ENCODE results near the gene CXCR6.

CXCR6 gene

DNA sequence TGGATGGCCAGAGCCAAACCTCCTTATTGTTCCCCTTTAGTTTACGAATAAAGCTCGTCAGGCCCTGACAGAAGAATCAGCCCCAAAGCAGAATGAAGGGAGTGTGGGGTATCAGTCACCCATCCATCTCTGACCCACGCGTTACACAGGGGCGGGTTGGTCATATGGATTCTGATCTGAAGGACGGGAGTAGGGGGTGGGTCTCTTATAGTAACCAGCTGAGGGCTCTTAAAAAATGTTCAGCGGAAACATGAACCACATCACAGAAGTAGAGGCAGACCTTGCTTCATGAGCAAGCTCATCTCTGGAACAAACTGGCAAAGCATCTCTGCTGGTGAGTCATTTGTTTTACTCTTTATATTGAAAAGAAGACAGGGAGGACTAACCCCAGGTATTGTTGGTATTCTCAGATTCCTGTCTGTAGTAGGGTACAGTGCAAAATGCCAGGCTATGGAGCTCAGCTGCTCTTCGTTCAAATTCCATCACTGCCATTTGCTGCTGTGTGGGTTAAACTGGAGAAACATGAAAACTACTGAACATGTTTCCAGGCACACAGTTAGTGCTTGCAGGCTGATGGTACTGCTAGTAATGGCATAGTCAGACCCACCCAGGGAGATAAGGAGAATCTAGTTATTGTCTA, at the start of gene CXCR6:
CXCR6 (plus strand) TSS at position 258 of the 640 bp plus-strand sequence. CDS start 3,018 bp downstream, outside the sequence.
- no peak for DNase-seq

- no peak for DNase-seq
Measured at GRCh38 chr3:45894015-45894414, 49.2 kb upstream of the CXCR6 start.

DNA sequence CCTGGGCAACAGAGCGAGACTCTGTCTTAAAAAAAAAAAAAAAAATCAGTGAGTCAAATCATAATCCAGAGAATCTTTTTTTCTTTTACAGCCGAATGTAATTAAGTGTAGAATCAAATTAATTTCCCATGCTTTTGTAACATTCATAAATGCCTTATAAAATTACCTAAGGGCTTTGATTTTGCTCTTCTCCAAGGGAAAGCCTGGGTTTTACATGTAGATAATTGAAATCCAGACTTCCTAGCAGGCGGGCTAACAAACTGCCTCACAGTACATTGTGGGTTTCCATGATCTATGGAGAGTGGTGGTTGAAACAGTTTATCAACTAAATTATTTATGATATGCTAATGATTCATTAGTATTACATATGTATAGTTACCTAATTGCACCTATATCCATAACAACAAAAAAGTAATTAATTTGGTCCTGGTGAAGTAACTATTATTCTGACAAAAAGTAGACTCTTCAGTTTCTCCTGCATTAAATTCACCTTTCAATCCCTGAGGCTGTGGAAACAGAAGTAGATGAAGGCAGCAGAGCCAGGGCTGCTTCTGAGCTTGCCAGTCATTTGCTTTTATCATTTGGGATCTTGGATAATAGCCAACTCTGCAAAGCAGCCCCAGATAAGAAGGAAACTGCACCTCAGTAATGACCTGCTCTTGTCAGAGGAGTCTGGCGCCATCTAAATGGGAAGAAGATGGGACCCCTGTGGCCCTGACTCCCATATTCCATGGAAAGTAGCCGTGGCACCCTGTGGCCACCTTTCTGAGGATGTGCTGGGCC, 47.4 kb upstream of the CXCR6 start:
- DNase-seq = no peak

- DNase-seq = no peak
Measured at GRCh38 chr3:45896956-45897355, 46.3 kb upstream of the CXCR6 start.

GRCh38 chr3:45904931-45905330, 38.3 kb upstream of the CXCR6 start:
- DNase-seq = no peak

DNA sequence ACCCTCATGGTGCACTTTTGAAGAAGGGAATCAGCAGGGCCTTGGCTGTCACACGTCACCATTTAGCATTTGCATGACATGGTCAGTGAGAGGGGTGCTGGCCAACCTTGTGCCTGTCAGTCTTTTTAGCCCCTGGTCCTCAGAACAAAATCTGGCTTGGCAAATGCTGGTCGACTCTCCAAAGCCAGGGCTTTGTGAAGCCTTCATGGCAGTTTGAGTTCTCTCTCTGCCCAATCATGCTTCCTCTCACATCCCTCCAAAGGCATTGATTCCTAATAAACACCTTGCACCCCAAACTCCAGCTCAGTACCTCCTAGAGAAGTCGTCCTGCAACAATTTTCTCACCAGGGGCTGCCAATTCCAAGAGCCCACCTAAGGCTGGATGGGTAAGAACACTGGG, 37.5 kb upstream of the CXCR6 start:
- no peak for DNase-seq

DNA sequence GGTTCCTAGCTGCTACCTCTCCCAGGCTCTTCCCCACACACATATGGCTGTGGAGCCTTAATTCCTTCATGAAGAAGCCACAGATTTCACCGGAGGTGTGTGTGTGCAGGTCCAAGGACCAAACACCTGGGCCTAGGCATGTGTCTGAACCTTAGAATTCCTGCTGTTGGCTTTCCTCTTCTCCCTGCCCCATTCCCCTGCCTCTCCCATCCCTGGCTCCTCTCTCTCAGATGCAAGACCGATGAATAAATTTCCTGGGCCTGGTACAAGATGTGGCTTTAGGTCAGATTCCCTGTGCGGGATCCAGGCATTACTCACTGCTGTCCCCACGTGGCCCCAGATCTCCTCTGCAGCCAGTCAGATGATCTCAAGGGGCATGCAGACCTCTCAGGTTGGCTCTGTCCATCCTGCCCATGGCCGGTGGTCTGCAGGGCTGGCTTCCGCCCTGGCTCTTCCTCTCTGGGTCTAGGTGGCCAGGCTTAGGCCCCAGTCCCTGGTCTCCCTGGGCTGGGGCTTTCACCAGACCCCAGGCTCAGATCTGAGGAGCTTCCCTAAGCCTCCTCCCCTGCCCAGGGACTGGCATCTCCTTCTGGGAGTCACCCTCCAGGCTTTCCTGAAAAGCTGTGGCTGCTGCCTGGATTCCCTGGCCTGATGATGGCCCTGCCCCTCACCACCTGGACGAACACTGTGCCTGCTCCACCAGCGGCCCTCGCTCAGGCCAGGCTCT, 36.4 kb upstream of the CXCR6 start:
- DNase-seq = no peak

DNA sequence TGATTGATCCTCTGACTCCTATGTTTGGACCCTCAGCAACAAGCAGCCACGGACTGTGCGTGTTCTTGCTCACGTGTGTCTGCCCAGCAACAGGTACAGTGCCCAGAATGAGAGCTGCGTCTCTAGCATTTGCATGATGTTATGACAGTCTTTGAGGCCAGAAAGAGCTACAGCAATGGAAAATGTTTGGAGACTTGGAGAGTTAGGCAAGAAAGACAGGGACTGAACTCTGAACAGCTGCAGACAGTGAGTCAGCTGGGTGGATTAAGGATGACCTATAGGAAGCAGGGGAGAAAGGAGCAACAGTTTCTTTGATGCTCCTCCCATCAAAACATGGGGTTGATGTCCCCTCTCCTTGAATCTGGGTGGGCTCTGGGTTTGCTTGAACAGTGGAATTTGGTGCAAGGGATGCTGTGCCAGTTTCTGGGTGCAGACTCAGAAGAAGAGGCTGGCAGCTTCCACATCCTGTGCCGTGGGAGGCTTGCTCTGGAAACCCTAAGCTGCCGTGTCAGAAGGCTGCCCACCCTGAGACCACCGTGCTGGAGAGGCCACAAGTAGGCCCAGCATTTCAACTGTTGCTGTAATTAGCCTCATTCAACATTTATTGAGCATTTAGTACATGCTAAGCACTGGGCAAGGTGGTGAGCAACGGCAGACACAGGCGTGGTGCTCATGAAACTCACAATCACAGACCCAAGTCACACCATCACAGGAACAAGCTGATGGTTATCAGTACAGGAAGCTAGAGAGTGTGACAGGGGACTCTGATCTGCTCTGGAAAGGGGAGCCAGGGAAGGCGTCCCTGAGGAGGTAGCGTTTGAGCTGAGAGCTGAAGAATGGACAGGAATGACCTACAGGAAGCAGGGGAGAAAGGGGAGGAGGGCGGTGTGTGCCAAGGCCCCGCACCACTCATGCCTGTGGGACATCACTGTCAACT, 35.2 kb upstream of the CXCR6 start:
- no peak for DNase-seq

GRCh38 chr3:45908761-45909160, 34.5 kb upstream of the CXCR6 start:
- no peak for DNase-seq

- no peak for DNase-seq
Measured at GRCh38 chr3:45909542-45909941, 33.7 kb upstream of the CXCR6 start.

- DNase-seq = no peak
Measured at GRCh38 chr3:45910892-45911291, 32.4 kb upstream of the CXCR6 start.

- no peak for DNase-seq
Measured at GRCh38 chr3:45911511-45912226, 31.6 kb upstream of the CXCR6 start.

DNA sequence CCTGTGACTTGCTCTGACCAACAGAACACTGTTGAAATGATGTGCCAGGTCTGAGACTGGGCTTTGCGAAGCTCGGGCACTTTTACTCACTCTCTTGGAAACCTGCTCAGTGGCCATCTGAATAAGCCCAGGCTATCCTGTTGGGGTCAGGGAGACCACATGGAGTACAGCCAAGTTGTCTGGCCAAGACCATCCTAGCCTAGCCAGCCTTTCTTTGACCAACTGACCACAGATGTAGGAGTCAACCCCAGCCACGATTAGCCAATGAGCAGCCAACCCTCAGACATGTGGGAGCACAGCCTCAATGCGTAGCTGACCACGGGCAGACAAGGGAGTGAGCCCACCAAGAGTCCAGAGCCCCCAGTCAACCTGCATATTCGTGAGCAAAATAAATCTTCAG, 30.8 kb upstream of the CXCR6 start:
- DNase-seq = no peak

DNA sequence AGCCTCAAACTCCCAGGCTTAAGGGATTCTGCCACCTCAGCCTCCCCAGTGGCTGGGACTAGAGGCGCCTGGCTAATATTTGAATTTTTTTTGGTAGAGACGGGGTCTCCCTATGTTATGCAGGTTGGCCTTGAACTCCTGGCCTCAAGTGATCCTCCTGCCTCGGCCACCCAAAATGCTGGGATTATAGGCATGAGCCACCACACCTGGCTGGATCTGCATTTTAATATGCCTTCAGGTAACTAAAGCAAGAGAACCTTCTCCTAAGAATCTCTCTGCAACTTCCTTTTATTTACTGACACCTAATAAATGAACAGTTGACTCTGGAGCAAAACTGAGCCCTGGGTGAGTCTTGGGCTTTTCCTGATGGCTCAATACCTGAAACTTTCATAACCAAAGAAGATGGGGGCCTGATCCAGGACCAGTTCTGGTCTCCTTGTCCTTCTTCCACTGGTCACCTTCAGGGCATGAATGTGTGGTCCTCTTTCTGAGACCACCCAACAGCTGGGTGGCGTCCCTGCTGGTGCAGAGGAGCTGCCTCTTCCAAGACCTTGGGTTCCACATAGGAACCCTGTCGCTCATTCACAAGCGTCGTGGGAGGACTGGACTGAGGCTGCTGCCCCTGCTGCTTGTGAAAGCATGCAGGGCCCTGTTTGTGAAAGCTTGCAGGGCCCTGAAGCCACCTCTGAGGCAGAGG, 28.8 kb upstream of the CXCR6 start:
- no peak for DNase-seq

- no peak for DNase-seq
Measured at GRCh38 chr3:45915059-45915439, 28.2 kb upstream of the CXCR6 start.

DNA sequence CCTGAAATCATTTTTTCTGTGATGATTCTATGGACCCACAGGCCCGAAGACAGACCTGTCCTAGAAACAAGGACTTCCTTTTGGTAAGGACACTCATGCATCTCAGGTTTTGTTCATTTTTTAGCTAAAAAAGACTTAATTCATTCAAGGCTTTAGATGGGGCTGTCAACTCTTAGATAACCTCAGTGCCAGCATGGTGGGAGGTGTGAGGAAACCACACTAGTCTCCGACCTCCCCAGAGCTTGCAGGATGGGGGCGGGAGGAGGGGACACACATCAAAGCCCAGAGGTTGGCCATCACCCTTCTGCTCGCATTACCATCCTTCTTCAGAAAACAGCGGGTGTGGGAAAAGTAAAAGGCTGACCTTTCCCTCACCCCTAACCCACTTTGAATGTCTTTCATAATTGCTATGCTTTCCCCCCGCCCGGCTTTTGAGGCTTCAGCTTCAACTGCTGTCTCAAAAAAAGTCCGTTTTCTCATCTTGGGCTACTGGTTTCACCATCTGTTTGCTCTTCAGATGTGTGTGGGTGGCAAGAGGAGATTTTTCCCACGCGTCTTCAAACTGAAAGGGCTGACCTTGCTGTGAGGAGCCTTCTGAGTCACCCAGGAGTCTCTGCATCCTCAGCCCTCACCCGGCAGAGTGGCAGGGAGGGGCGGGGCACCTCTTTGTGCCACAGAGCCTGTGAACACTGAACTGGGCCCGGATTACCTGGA, 27.6 kb upstream of the CXCR6 start:
- no peak for DNase-seq

GRCh38 chr3:45917146-45917898, 25.9 kb upstream of the CXCR6 start:
- no peak for DNase-seq

GRCh38 chr3:45921158-45922038, 21.9 kb upstream of the CXCR6 start:
- DNase-seq = no peak

DNA sequence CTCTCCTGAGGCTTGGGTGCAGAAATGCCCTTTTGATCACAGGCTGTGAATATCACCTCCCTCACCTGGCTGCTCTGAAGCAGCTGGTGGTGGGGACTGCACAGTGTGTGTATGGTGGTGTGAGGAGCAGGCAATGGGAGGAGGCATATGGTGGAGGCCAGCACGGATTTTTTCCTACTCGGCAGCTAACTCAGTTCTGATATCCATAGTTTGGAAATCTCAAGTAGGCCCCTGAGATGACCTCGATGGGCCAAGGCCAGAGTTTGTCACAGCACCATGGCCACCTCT, 21.3 kb upstream of the CXCR6 start:
- DNase-seq = no peak

All from NCI-H187 (cell line).